Right lobe of liver (tissue), 6 donors: ENCODE results near the gene RIMS1. TPM values are rescaled to one million over a fixed set of nuclear protein-coding genes. Genes with fewer than 3 reads are reported as not detected.

Experiments
- ATAC-seq, 4 donors: fragments of 200-7000 bp; cut with Tn5 transposase; one replicate each; pipeline ENCODE4 v1.9.1; 2020; ENCODE audit warnings: mild to moderate bottlenecking in 4 of 4, moderate library complexity in 4 of 4
- DNase-seq, 3 donors: peaks; one replicate each; pipeline ENCODE4 v3.0.0-alpha.2; 2020
- H3K27ac ChIP-seq, 3 donors: fragments of 200-600 bp; one replicate each; pipeline ENCODE4 v1.8.0; 2022
- H3K27me3 ChIP-seq, 2 donors: fragments of 200-600 bp; one replicate each; pipeline ENCODE4 v1.8.0; 2022
- H3K36me3 ChIP-seq, 4 donors: fragments of 200-600 bp; sonication (generic) in 1 of 4; one replicate each; pipeline versions ENCODE4 v1.5.1 to v1.8.0; 2017 to 2022; ENCODE audit warnings: control low read depth in 1 of 4
- H3K4me1 ChIP-seq, 4 donors: fragments of 200-600 bp; sonication (generic) in 1 of 4; one replicate each; pipeline versions ENCODE4 v1.5.1 to v1.8.0; 2017 to 2022; ENCODE audit warnings: control low read depth in 1 of 4
- H3K4me3 ChIP-seq, 3 donors: fragments of 200-600 bp; one replicate each; pipeline ENCODE4 v1.8.0; 2022
- H3K9me3 ChIP-seq, 4 donors: fragments of 200-600 bp; sonication (generic) in 1 of 4; one replicate each; pipeline versions ENCODE4 v1.5.1 to v1.8.0; 2017 to 2022; ENCODE audit warnings: control low read depth in 1 of 4
- POLR2A ChIP-seq: fragments of 450-650 bp; IDR thresholded peaks from one replicate; pipeline ENCODE4 v1.6.1; 2017; ENCODE audit warnings: antibody characterized with exemption, mild to moderate bottlenecking
- WGBS: methylation state at CpG from one replicate; pipeline ENCODE4 v1.1.6; 2018; ENCODE audit warnings: low coverage, low lambda C conversion rate; ENCODE audit not compliant: insufficient coverage; ENCODE audit errors: missing lambda C conversion rate; 5-methylcytosine and 5-hydroxymethylcytosine counted together
- intact Hi-C, 2 donors: fragments of 100-400 bp; cut with DNase I; formaldehyde crosslinking; loops; one replicate each; pipeline versions ENCODE4 v1.11.2 to v1.14.1; 2022
- total RNA-seq, 6 experiments: library from RNA; depleted of rRNA in 2 of 6; stranded (reverse); fragments of >200 nt in 2 of 6; fragmentation: NEBNext Ultra II Directional in 3 of 6; extraction: Animal tissue kit (Norgen Biotek cat#: 25700) in 3 of 6; gene quantifications; one replicate each; pipeline versions ENCODE4 v1.1.0 to v1.2.4, GENCODE V29; 2016 to 2023
- TF ChIP-seq, protein P1 (sequence below), 4 donors: fragments of 200-600 bp in 3 of 4; fragments of 450-650 bp in 1 of 4; IDR thresholded peaks; one replicate each; pipeline versions ENCODE4 v1.5.1 to v1.8.0; 2016 to 2022; ENCODE audit warnings: antibody characterized with exemption in 4 of 4, mild to moderate bottlenecking in 2 of 4
- donor health status: DM: no; HTN: yes; CAD: no.
- donor health status: DM: no; HTN: no; CAD: no.
- donor health status: DM: no; HTN: no; CAD: no.
- donor health status: DM: no; HTN: yes; CAD: no.
- donor health status: DM: no; HTN: yes; CAD: no.

Gene RIMS1
- total RNA-seq, 6 experiments from 2014 or later = 0.09 to 0.69 TPM; not detected in 4

- Histone ChIP-seq H3K4me3 (no peak overlapping the region), H3K27me3 (no peaks in the 10 kb centered on the region), H3K9me3 (no peaks in the 10 kb centered on the region), H3K36me3 (no peaks in the 10 kb centered on the region), H3K4me1 (no peaks in the 10 kb centered on the region), H3K27ac (no peak overlapping the region)
- 34% methylated on average over 2 of the region's 2 CpGs for WGBS
- DNase-seq (no peak), ATAC-seq (no peak)
- TF ChIP-seq, protein P1, sequence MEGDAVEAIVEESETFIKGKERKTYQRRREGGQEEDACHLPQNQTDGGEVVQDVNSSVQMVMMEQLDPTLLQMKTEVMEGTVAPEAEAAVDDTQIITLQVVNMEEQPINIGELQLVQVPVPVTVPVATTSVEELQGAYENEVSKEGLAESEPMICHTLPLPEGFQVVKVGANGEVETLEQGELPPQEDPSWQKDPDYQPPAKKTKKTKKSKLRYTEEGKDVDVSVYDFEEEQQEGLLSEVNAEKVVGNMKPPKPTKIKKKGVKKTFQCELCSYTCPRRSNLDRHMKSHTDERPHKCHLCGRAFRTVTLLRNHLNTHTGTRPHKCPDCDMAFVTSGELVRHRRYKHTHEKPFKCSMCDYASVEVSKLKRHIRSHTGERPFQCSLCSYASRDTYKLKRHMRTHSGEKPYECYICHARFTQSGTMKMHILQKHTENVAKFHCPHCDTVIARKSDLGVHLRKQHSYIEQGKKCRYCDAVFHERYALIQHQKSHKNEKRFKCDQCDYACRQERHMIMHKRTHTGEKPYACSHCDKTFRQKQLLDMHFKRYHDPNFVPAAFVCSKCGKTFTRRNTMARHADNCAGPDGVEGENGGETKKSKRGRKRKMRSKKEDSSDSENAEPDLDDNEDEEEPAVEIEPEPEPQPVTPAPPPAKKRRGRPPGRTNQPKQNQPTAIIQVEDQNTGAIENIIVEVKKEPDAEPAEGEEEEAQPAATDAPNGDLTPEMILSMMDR (IDR thresholded peaks at IDR 0.05) = no peak
- TF ChIP-seq POLR2A = no peak
- intact Hi-C loops = no loop called here
Measured at GRCh38 chr6:72031471-72031870, 145.1 kb downstream of the RIMS1 start.

- H3K27me3 ChIP-seq = no peaks in the 10 kb centered on the region
- no peak for ATAC-seq
Measured at GRCh38 chr6:72032086-72032485, 145.7 kb downstream of the RIMS1 start.

DNA sequence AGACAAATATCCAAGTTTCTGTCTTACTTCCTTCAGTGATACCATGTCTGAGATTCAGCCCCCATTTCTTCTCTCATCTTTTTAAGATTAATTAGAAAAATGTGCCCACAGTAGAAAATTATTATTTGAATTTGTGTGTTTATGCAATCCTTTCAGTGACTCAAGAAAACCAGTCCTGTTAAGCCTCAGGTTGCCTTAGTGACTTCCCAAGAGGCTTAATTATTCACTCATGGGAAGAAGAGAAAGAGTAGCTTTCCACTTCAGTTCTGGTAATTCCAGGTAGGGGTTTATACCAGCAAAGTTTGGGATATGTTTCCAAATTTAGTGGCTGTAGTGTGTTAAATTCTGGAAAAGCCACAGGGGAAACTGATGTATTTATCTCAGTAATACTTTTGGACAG lies 149.1 kb downstream of the RIMS1 start:
- no peaks in the 10 kb centered on the region for H3K4me1 ChIP-seq
- H3K36me3 ChIP-seq = no peaks in the 10 kb centered on the region
- no peaks in the 10 kb centered on the region for H3K9me3 ChIP-seq
- no peak for ATAC-seq
- no peak overlapping the region for H3K27ac ChIP-seq
- TF ChIP-seq, protein P1 (IDR thresholded peaks at IDR 0.05) = no peak
- no peak for TF ChIP-seq POLR2A
- H3K27me3 ChIP-seq = no peaks in the 10 kb centered on the region
- no peak overlapping the region for H3K4me3 ChIP-seq
- no peak for DNase-seq
- intact Hi-C loops = no loop called here

More at GRCh38 chr6:72032086-72032485, 145.7 kb downstream of the RIMS1 start:
- no peaks in the 10 kb centered on the region for H3K4me1 ChIP-seq
- intact Hi-C loops = no loop called here
- no peak overlapping the region for H3K4me3 ChIP-seq
- no peaks in the 10 kb centered on the region for H3K9me3 ChIP-seq
- 23% methylated on average over 2 of the region's 2 CpGs for WGBS
- no peaks in the 10 kb centered on the region for H3K36me3 ChIP-seq
- DNase-seq = no peak
- H3K27ac ChIP-seq = no peak overlapping the region
- TF ChIP-seq POLR2A = no peak
- TF ChIP-seq, protein P1 (IDR thresholded peaks at IDR 0.05) = no peak

- 64% methylated on average over 1 of the region's 1 CpG for WGBS
- Histone ChIP-seq H3K4me1 (no peaks in the 10 kb centered on the region), H3K4me3 (no peak overlapping the region), H3K36me3 (no peaks in the 10 kb centered on the region), H3K9me3 (no peaks in the 10 kb centered on the region), H3K27me3 (no peaks in the 10 kb centered on the region), H3K27ac (no peak overlapping the region)
- TF ChIP-seq POLR2A = no peak
- TF ChIP-seq, protein P1 (IDR thresholded peaks at IDR 0.05) = no peak
- ATAC-seq = no peak
- intact Hi-C loops = no loop called here
- DNase-seq = no peak
Measured at GRCh38 chr6:72035966-72036365, 149.6 kb downstream of the RIMS1 start.

DNA sequence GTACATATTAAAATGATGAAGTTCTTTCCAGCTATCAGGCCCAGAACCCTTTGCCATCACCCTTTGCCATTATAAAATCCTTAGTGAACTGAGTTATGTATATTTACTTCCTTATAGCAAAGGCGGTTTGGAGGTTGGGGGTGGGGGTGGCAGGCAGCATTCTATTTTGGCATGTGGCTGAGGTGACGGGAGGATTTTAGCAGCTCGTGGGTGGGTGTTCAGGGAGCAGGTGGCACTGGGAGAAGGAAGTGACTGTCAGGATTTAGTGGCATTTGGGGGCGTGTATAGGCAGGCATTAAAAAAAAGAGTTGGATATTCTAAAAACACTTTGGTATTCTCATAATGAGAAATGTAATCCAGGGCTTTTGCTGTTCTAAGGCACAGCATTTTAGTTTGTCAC lies 150.7 kb downstream of the RIMS1 start:
- H3K36me3 ChIP-seq = no peaks in the 10 kb centered on the region
- intact Hi-C loops = no loop called here
- no peak overlapping the region for H3K4me3 ChIP-seq
- H3K9me3 ChIP-seq = no peaks in the 10 kb centered on the region
- DNase-seq = no peak
- H3K27me3 ChIP-seq = no peaks in the 10 kb centered on the region
- no peaks in the 10 kb centered on the region for H3K4me1 ChIP-seq
- 23% methylated on average over 4 of the region's 4 CpGs for WGBS
- ATAC-seq = no peak
- no peak overlapping the region for H3K27ac ChIP-seq
- TF ChIP-seq POLR2A = no peak
- TF ChIP-seq, protein P1 (IDR thresholded peaks at IDR 0.05) = no peak
